HepG2 (cell line): ENCODE results near the gene FANCG. TPM values are rescaled to one million over a fixed set of nuclear protein-coding genes. Genes with fewer than 3 reads are reported as not detected.

Experiments used
- AFF4 ChIP-seq: sonication (generic); formaldehyde crosslinking; IDR thresholded peaks from 2 replicates; pipeline ENCODE4 v1.4.0; 2020; ENCODE audit warnings: missing genetic modification reagents
- ATF6 ChIP-seq: sonication (generic); formaldehyde crosslinking; conservative IDR thresholded peaks from 2 replicates; pipeline ENCODE4 v1.4.0; 2020; ENCODE audit warnings: missing genetic modification reagents
- ATF7-NPFF ChIP-seq: sonication (generic); formaldehyde crosslinking; IDR thresholded peaks from 2 replicates; pipeline ENCODE4 v1.8.1; 2023; ENCODE audit warnings: mild to moderate bottlenecking, low read depth, missing genetic modification reagents, moderate library complexity
- HBP1 ChIP-seq: IDR thresholded peaks from 2 replicates; pipeline ENCODE4 v1.6.1; 2016; ENCODE audit warnings: low read depth, control low read depth
- HMGXB4 ChIP-seq, 2 experiments: sonication (generic) in 1 of 2; formaldehyde crosslinking in 1 of 2; IDR thresholded peaks; 2 replicates each; pipeline versions ENCODE4 v1.4.0 to v1.6.1; 2018 to 2020; ENCODE audit warnings: missing genetic modification reagents in 2 of 2, borderline replicate concordance in 1 of 2, low read depth in 1 of 2, mild to moderate bottlenecking in 1 of 2, missing biosample characterization in 1 of 2
- HNF4G ChIP-seq, 2 experiments: sonication (generic) in 1 of 2; formaldehyde crosslinking in 1 of 2; IDR thresholded peaks; 2 replicates each; pipeline versions ENCODE4 v1.4.0 to v1.6.1; 2011 to 2020; ENCODE audit warnings: borderline replicate concordance in 2 of 2, low read depth in 2 of 2, mild to moderate bottlenecking in 2 of 2, low read length in 1 of 2, missing genetic modification reagents in 1 of 2, moderate library complexity in 1 of 2
- IKZF4 ChIP-seq: sonication (generic); formaldehyde crosslinking; IDR thresholded peaks from 2 replicates; pipeline ENCODE4 v1.5.1; 2020; ENCODE audit warnings: borderline replicate concordance, mild to moderate bottlenecking, low read depth, missing genetic modification reagents; ENCODE audit errors: not compliant biosample characterization
- MAZ ChIP-seq, 2 experiments: sonication (generic) in 1 of 2; formaldehyde crosslinking in 1 of 2; IDR thresholded peaks; 2 replicates each; pipeline versions ENCODE4 v1.5.0 to v1.6.1; 2012 to 2020; ENCODE audit warnings: low read depth in 2 of 2, mild to moderate bottlenecking in 2 of 2, borderline replicate concordance in 1 of 2, improper control_type of control experiment in 1 of 2, low read length in 1 of 2, missing genetic modification reagents in 1 of 2, moderate library complexity in 1 of 2
- MBD4 ChIP-seq: IDR thresholded peaks from 2 replicates; pipeline ENCODE4 v1.6.1; 2012; ENCODE audit warnings: low read length, inconsistent platforms, borderline replicate concordance
- NFE2L1 ChIP-seq: sonication (generic); formaldehyde crosslinking; IDR thresholded peaks from 2 replicates; pipeline ENCODE4 v1.4.0; 2020; ENCODE audit warnings: missing genetic modification reagents, mild to moderate bottlenecking, borderline replicate concordance
- PCBP2 ChIP-seq: fragments of 200-400 bp; formaldehyde crosslinking; optimal IDR thresholded peaks from 2 replicates; pipeline ENCODE3; 2018; ENCODE audit warnings: low read length, low read depth; ENCODE audit not compliant: poor library complexity, severe bottlenecking
- SALL2 ChIP-seq: sonication (generic); formaldehyde crosslinking; IDR thresholded peaks from 2 replicates; pipeline ENCODE4 v1.8.1; 2023; ENCODE audit warnings: mild to moderate bottlenecking, missing genetic modification reagents, inconsistent platforms
- SRSF1 ChIP-seq: fragments of 200-400 bp; formaldehyde crosslinking; optimal IDR thresholded peaks from 2 replicates; pipeline ENCODE3; 2017; ENCODE audit warnings: mild to moderate bottlenecking, low read depth, low read length, moderate library complexity
- ZNF572 ChIP-seq: sonication (generic); formaldehyde crosslinking; IDR thresholded peaks from 2 replicates; pipeline ENCODE4 v1.5.1; 2020; ENCODE audit warnings: mild to moderate bottlenecking, missing genetic modification reagents
- ZNF720 ChIP-seq: sonication (generic); formaldehyde crosslinking; IDR thresholded peaks from 2 replicates; pipeline ENCODE4 v1.4.0; 2020; ENCODE audit warnings: missing genetic modification reagents
- ZNF879 ChIP-seq: sonication (generic); formaldehyde crosslinking; IDR thresholded peaks from 2 replicates; pipeline ENCODE4 v1.8.1; 2023; ENCODE audit warnings: missing genetic modification reagents
- ZSCAN25 ChIP-seq: sonication (generic); formaldehyde crosslinking; IDR thresholded peaks from 2 replicates; pipeline ENCODE4 v1.8.0; 2022; ENCODE audit warnings: mild to moderate bottlenecking, missing genetic modification reagents
- polyA plus RNA-seq, 8 experiments: library from polyadenylated mRNA; depleted of rRNA in 3 of 8; stranded (reverse) in 7 of 8; unstranded in 1 of 8; fragments of >200 nt; fragmentation: Illumina TruSeq in 4 of 8; extraction: Trizol in 4 of 8; gene quantifications; 2 replicates each; pipeline versions ENCODE4 v1.2.1 to v1.2.3, GENCODE V29; 2011 to 2016; ENCODE audit warnings: low read depth in 4 of 8, missing spikeins in 1 of 8, mixed read lengths in 1 of 8; ENCODE audit not compliant: insufficient read depth in 1 of 8
- total RNA-seq, 5 experiments: library from RNA; depleted of rRNA; stranded (reverse); fragments of >200 nt; fragmentation: Illumina TruSeq; extraction: Trizol; gene quantifications; 2 replicates each; pipeline ENCODE4 v1.2.3, GENCODE V29; 2016; ENCODE audit warnings: low read depth in 1 of 5

Gene FANCG
- total and polyA plus RNA-seq, 2 of the 13 experiments (the other 11 are each of a cell fraction or from before 2014, with no cell fraction given) = 14.4 to 45.1 TPM

- TF ChIP-seq ZSCAN25 (CRISPR knock-in tag) (no peak), PCBP2 (no peak), IKZF4 (CRISPR knock-in tag) (no peak), HNF4G (IDR thresholded peaks at IDR 0.05; ENCODE audit: borderline replicate concordance, low read depth, low read length) (no peak), HNF4G (CRISPR knock-in tag; IDR thresholded peaks at IDR 0.05; ENCODE audit: borderline replicate concordance, low read depth) (no peak), MBD4 (no peak), AFF4 (CRISPR knock-in tag) (no peak), ZNF879 (no peak), ZNF720 (CRISPR knock-in tag) (no peak), ATF7-NPFF (no peak), HMGXB4 (CRISPR knock-in tag; IDR thresholded peaks at IDR 0.05; ENCODE audit: borderline replicate concordance in 1 of 2, low read depth in 1 of 2) (0 out of 4 replicates have a peak, but pooled peaks of 1 of the 2 experiments have one; percentile 17), SRSF1 (no peak), ATF6 (CRISPR knock-in tag) (no peak), HBP1 (CRISPR knock-in tag) (no peak), NFE2L1 (CRISPR knock-in tag) (no peak), MAZ (IDR thresholded peaks at IDR 0.05; ENCODE audit: borderline replicate concordance, low read depth, low read length) (peak; percentile 55; the same call in 1 of the 2 replicates), MAZ (CRISPR knock-in tag; IDR thresholded peaks at IDR 0.05; ENCODE audit: low read depth) (peak; percentile 47; the same call in 1 of the 2 replicates), SALL2 (CRISPR knock-in tag) (no peak), ZNF572 (CRISPR knock-in tag) (no peak)
Measured at GRCh38 chr9:35111001-35111933, 31.5 kb upstream of the FANCG start (continued).
